SU-DHL-6 (cell line): ENCODE data around the gene OR2T29.
"Not testable (repeated sequence)": the region's sequence is repeated elsewhere in the genome, so short reads cannot be mapped to it uniquely, and the experiment has no call there.

Experiments
- CTCF ChIP-seq: fragments of 200-600 bp; sonication (generic); IDR thresholded peaks from one replicate; pipeline ENCODE4 v1.5.1; 2017; ENCODE audit warnings: antibody characterized with exemption, mild to moderate bottlenecking, low read length, moderate library complexity; ENCODE audit not compliant: insufficient read depth, poor library complexity, severe bottlenecking
- EZH2phosphoT487 ChIP-seq: fragments of 200-600 bp; sonication (generic), shearing (Covaris generic); conservative IDR thresholded peaks from 2 replicates; pipeline ENCODE4 v1.6.1; 2018; ENCODE audit warnings: mild to moderate bottlenecking, antibody characterized with exemption, low read length, moderate library complexity, mixed read lengths

- not testable (repeated sequence) for TF ChIP-seq CTCF, EZH2phosphoT487
These were observed 6.5 kb upstream of the OR2T29 start for GRCh38 chr1:248569049-248569448.
